Mucosa of rectum (tissue), 2 donors: ENCODE results near the gene KREMEN1.

ENCODE experiments used
- H3K27ac ChIP-seq, 2 donors: one replicate each; pipeline ENCODE4 v1.7.0; 2013; ENCODE audit warnings: inconsistent platforms in 2 of 2, low read depth in 2 of 2, low read length in 2 of 2
- H3K27me3 ChIP-seq, 2 donors: one replicate each; pipeline ENCODE4 v1.7.0; 2013; ENCODE audit warnings: low read length in 2 of 2; ENCODE audit not compliant: control insufficient read depth in 2 of 2, insufficient read depth in 2 of 2
- H3K36me3 ChIP-seq, 2 donors: one replicate each; pipeline ENCODE4 v1.7.0; 2013; ENCODE audit warnings: low read length in 2 of 2; ENCODE audit not compliant: control insufficient read depth in 2 of 2, insufficient read depth in 2 of 2
- H3K4me1 ChIP-seq, 2 donors: one replicate each; pipeline ENCODE4 v1.7.0; 2013; ENCODE audit warnings: low read length in 2 of 2, mild to moderate bottlenecking in 1 of 2; ENCODE audit not compliant: control insufficient read depth in 2 of 2, insufficient read depth in 2 of 2
- H3K4me3 ChIP-seq, 2 donors: one replicate each; pipeline ENCODE4 v1.7.0; 2013; ENCODE audit warnings: low read length in 2 of 2
- H3K9ac ChIP-seq, 2 donors: one replicate each; pipeline ENCODE4 v1.7.0; 2013; ENCODE audit warnings: low read length in 2 of 2, low read depth in 1 of 2, mild to moderate bottlenecking in 1 of 2
- H3K9me3 ChIP-seq, 2 donors: one replicate each; pipeline ENCODE4 v1.7.0; 2013; ENCODE audit warnings: low read length in 2 of 2; ENCODE audit not compliant: control insufficient read depth in 2 of 2
- donor health status: healthy.
- donor health status: Normal muscosa, but diverticular disease.

KREMEN1 gene

GRCh38 chr22:29143941-29144785 is 71.3 kb downstream of the KREMEN1 start:
- Histone ChIP-seq H3K27me3 (no peaks in the 10 kb centered on the region), H3K4me1 (peaks cover 0 to 2% of the 10 kb centered on the region in 2 donors), H3K36me3 (peaks cover 15 to 39% of the 10 kb centered on the region in 2 donors), H3K27ac (no peak overlapping the region), H3K9ac (no peak overlapping the region), H3K9me3 (no peaks in the 10 kb centered on the region), H3K4me3 (no peak overlapping the region)

GRCh38 chr22:29144786-29145160 is 71.9 kb downstream of the KREMEN1 start:
- H3K4me1 ChIP-seq, result peaks cover 0 to 5% of the 10 kb centered on the region in 2 donors
- no peaks in the 10 kb centered on the region for H3K9me3 ChIP-seq
- H3K4me3 ChIP-seq, result no peak overlapping the region
- H3K36me3 ChIP-seq, result peaks cover 12 to 35% of the 10 kb centered on the region in 2 donors
- no peak overlapping the region for H3K27ac ChIP-seq
- H3K27me3 ChIP-seq, result no peaks in the 10 kb centered on the region
- no peak overlapping the region for H3K9ac ChIP-seq

GRCh38 chr22:29145321-29146072 is 72.7 kb downstream of the KREMEN1 start:
- H3K9ac ChIP-seq, result no peak overlapping the region
- no peaks in the 10 kb centered on the region for H3K9me3 ChIP-seq
- H3K4me1 ChIP-seq, result peaks cover 0 to 5% of the 10 kb centered on the region in 2 donors
- H3K27me3 ChIP-seq, result no peaks in the 10 kb centered on the region
- H3K36me3 ChIP-seq, result peaks cover 7 to 35% of the 10 kb centered on the region in 2 donors
- no peak overlapping the region for H3K27ac ChIP-seq
- H3K4me3 ChIP-seq, result no peak overlapping the region

GRCh38 chr22:29146091-29146560 is 73.3 kb downstream of the KREMEN1 start:
- Histone ChIP-seq H3K9ac (no peak overlapping the region), H3K4me1 (peaks cover 0 to 5% of the 10 kb centered on the region in 2 donors), H3K27me3 (no peaks in the 10 kb centered on the region), H3K27ac (no peak overlapping the region), H3K4me3 (no peak overlapping the region), H3K9me3 (no peaks in the 10 kb centered on the region), H3K36me3 (peaks cover 6 to 32% of the 10 kb centered on the region in 2 donors)

GRCh38 chr22:29146771-29147170 is 73.9 kb downstream of the KREMEN1 start:
- no peak overlapping the region for H3K27ac ChIP-seq
- no peaks in the 10 kb centered on the region for H3K27me3 ChIP-seq
- no peak overlapping the region for H3K4me3 ChIP-seq
- H3K9ac ChIP-seq, result no peak overlapping the region
- H3K9me3 ChIP-seq, result no peaks in the 10 kb centered on the region
- peaks cover 0 to 4% of the 10 kb centered on the region in 2 donors for H3K4me1 ChIP-seq
- H3K36me3 ChIP-seq, result peaks cover 3 to 26% of the 10 kb centered on the region in 2 donors

GRCh38 chr22:29147331-29147899 is 74.6 kb downstream of the KREMEN1 start:
- no peak overlapping the region for H3K9ac ChIP-seq
- H3K27ac ChIP-seq, result no peak overlapping the region
- H3K9me3 ChIP-seq, result no peaks in the 10 kb centered on the region
- peaks cover 3 to 21% of the 10 kb centered on the region in 2 donors for H3K36me3 ChIP-seq
- H3K4me1 ChIP-seq, result peaks cover 0 to 3% of the 10 kb centered on the region in 2 donors
- no peak overlapping the region for H3K4me3 ChIP-seq
- no peaks in the 10 kb centered on the region for H3K27me3 ChIP-seq

GRCh38 chr22:29148036-29148435 is 75.2 kb downstream of the KREMEN1 start:
- H3K27ac ChIP-seq, result no peak overlapping the region
- H3K27me3 ChIP-seq, result no peaks in the 10 kb centered on the region
- H3K9me3 ChIP-seq, result no peaks in the 10 kb centered on the region
- no peak overlapping the region for H3K4me3 ChIP-seq
- no peak overlapping the region for H3K9ac ChIP-seq
- H3K36me3 ChIP-seq, result peaks cover 3 to 21% of the 10 kb centered on the region in 2 donors
- H3K4me1 ChIP-seq, result peaks cover 0 to 3% of the 10 kb centered on the region in 2 donors

- H3K27ac ChIP-seq, result no peak overlapping the region
- H3K9me3 ChIP-seq, result no peaks in the 10 kb centered on the region
- H3K27me3 ChIP-seq, result no peaks in the 10 kb centered on the region
- peaks cover 0 to 3% of the 10 kb centered on the region in 2 donors for H3K4me1 ChIP-seq
- peaks cover 3 to 19% of the 10 kb centered on the region in 2 donors for H3K36me3 ChIP-seq
- no peak overlapping the region for H3K4me3 ChIP-seq
- no peak overlapping the region for H3K9ac ChIP-seq
These were observed 76.0 kb downstream of the KREMEN1 start for GRCh38 chr22:29148826-29149225.

GRCh38 chr22:29149841-29150555 is 77.2 kb downstream of the KREMEN1 start:
- Histone ChIP-seq H3K4me3 (no peak overlapping the region), H3K4me1 (peaks cover 0 to 5% of the 10 kb centered on the region in 2 donors), H3K27me3 (no peaks in the 10 kb centered on the region), H3K36me3 (peaks cover 3 to 13% of the 10 kb centered on the region in 2 donors), H3K27ac (peak overlapping the region; percentile 14 to 19), H3K9ac (no peak overlapping the region), H3K9me3 (no peaks in the 10 kb centered on the region)
